ENCODE data around the gene NME3. TPM values are rescaled to one million over a fixed set of nuclear protein-coding genes. Genes with fewer than 3 reads are reported as not detected.

NME3 gene
- total RNA-seq, 1 experiment from 2014 or later, result 103 TPM

DNA sequence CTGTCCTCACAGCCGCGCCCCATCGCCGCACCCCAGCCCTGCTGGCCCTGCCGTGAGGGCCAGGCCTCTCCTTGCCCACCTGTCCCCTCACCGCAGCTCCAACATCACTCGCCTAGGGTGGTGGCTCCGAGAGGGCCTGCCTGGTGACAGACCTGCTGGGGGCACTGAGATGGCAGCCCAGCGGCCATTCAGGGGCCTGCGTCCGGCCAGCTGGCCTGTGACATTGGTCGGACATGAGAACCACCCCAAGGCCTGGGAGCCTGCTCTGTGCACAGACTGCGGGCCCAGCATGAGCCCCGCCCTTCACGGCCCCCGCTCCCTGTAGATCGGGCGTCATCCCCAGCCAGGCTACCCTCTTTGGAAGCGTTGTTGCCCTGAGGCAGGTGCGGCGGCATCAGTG, 11.8 kb downstream of the NME3 start:
- peaks cover 8 to 15% of the 10 kb centered on the region in 2 experiments; a peak in 3 of 4 replicates for H3K4me1 ChIP-seq (ENCODE audit: control insufficient read depth in 1 of 2, insufficient read depth in 2 of 2, low read length in 2 of 2)
- ATAC-seq (no peak), DNase-seq (ENCODE audit: low read depth, low spot score) (no peak)
- no peaks in the 10 kb centered on the region for H3K27me3 ChIP-seq (ENCODE audit: insufficient read depth, low read length)
- BruUV-seq (replicated peaks), result no TSS peak
- H3K9ac ChIP-seq (ENCODE audit: low read length), result no peak overlapping the region
- H3K4me3 ChIP-seq (replicated peaks in 1 of 2; ENCODE audit: low read depth in 1 of 2, low read length in 2 of 2), result no peak overlapping the region
- no peaks in the 10 kb centered on the region for H4K20me1 ChIP-seq (ENCODE audit: insufficient read depth)
- 0 out of 4 replicates have a peak, but pooled peaks cover 0 to 6% of the 10 kb centered on the region in 2 experiments for H3K36me3 ChIP-seq (ENCODE audit: control insufficient read depth in 1 of 2, insufficient read depth in 2 of 2, low read length in 2 of 2)
- no peaks in the 10 kb centered on the region for H3K9me3 ChIP-seq (ENCODE audit: control insufficient read depth in 1 of 2, insufficient read depth in 1 of 2, low read depth in 1 of 2, low read length in 2 of 2)
- ChIA-PET CTCF (no interaction called here), POLR2A (no interaction called here), RAD21 (ENCODE audit: low non-redundant PET in 1 of 2, low total read pairs in 2 of 2, uncharacterized antibody in 2 of 2, unreplicated experiment in 2 of 2) (no interaction called here)
- TF ChIP-seq SRF (IDR thresholded peaks at IDR 0.05; ENCODE audit: low read depth) (no peak), ATF3 (IDR thresholded peaks at IDR 0.05) (no peak), EZH2phosphoT487 (IDR thresholded peaks at IDR 0.05; ENCODE audit: borderline replicate concordance) (no peak), CBX3 (IDR thresholded peaks at IDR 0.05; ENCODE audit: low read depth) (no peak), TCF7L2 (IDR thresholded peaks at IDR 0.05; ENCODE audit: borderline replicate concordance, extremely low read depth, insufficient read depth, insufficient read length) (no peak), YY1 (IDR thresholded peaks at IDR 0.05; ENCODE audit: extremely low read depth, insufficient replicate concordance, low read depth, low read length) (no peak), ZNF274 (IDR thresholded peaks at IDR 0.05; ENCODE audit: low read depth, low read length) (no peak), ZFX (IDR thresholded peaks at IDR 0.05) (no peak), EZH2 (IDR thresholded peaks at IDR 0.05) (no peak), RAD21 (IDR thresholded peaks at IDR 0.05; ENCODE audit: low read depth) (no peak), CEBPB (IDR thresholded peaks at IDR 0.05; ENCODE audit: low read depth) (no peak), SP1 (IDR thresholded peaks at IDR 0.05; ENCODE audit: low read depth) (no peak), ZBTB33 (IDR thresholded peaks at IDR 0.05; ENCODE audit: extremely low read depth, insufficient replicate concordance, low read length) (no peak), ELF1 (IDR thresholded peaks at IDR 0.05; ENCODE audit: borderline replicate concordance, low read depth) (no peak), EGR1 (IDR thresholded peaks at IDR 0.05; ENCODE audit: low read depth) (no peak), SIN3A (IDR thresholded peaks at IDR 0.05; ENCODE audit: low read depth) (no peak)
- TF ChIP-seq, protein P1, sequence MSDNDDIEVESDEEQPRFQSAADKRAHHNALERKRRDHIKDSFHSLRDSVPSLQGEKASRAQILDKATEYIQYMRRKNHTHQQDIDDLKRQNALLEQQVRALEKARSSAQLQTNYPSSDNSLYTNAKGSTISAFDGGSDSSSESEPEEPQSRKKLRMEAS (IDR thresholded peaks at IDR 0.05), result no peak
- TF ChIP-seq, protein P2, sequence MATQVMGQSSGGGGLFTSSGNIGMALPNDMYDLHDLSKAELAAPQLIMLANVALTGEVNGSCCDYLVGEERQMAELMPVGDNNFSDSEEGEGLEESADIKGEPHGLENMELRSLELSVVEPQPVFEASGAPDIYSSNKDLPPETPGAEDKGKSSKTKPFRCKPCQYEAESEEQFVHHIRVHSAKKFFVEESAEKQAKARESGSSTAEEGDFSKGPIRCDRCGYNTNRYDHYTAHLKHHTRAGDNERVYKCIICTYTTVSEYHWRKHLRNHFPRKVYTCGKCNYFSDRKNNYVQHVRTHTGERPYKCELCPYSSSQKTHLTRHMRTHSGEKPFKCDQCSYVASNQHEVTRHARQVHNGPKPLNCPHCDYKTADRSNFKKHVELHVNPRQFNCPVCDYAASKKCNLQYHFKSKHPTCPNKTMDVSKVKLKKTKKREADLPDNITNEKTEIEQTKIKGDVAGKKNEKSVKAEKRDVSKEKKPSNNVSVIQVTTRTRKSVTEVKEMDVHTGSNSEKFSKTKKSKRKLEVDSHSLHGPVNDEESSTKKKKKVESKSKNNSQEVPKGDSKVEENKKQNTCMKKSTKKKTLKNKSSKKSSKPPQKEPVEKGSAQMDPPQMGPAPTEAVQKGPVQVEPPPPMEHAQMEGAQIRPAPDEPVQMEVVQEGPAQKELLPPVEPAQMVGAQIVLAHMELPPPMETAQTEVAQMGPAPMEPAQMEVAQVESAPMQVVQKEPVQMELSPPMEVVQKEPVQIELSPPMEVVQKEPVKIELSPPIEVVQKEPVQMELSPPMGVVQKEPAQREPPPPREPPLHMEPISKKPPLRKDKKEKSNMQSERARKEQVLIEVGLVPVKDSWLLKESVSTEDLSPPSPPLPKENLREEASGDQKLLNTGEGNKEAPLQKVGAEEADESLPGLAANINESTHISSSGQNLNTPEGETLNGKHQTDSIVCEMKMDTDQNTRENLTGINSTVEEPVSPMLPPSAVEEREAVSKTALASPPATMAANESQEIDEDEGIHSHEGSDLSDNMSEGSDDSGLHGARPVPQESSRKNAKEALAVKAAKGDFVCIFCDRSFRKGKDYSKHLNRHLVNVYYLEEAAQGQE (IDR thresholded peaks at IDR 0.05; ENCODE audit: low read depth), result no peak
- no peaks in the 10 kb centered on the region for H3K9me2 ChIP-seq (ENCODE audit: insufficient read depth)
- no peaks in the 10 kb centered on the region for H3K79me2 ChIP-seq (ENCODE audit: insufficient read depth, low read length)
- no peak overlapping the region for H3K4me2 ChIP-seq (ENCODE audit: low read length)
- no peak overlapping the region for H2AFZ ChIP-seq (ENCODE audit: low read depth, low read length, poor library complexity, severe bottlenecking)
- intact Hi-C loops (cut with micrococcal nuclease), result no loop called here
- no peak overlapping the region for H3K27ac ChIP-seq (ENCODE audit: low read depth, low read length)
